HepG2 (cell line): ENCODE data around the gene BLVRB. TPM values are rescaled to one million over a fixed set of nuclear protein-coding genes. Genes with fewer than 3 reads are reported as not detected.

Source experiments
- ATF7-NPFF ChIP-seq: sonication (generic); formaldehyde crosslinking; IDR thresholded peaks from 2 replicates; pipeline ENCODE4 v1.8.1; 2023; ENCODE audit warnings: mild to moderate bottlenecking, low read depth, missing genetic modification reagents, moderate library complexity
- CENPX ChIP-seq: sonication (generic); formaldehyde crosslinking; IDR thresholded peaks from 2 replicates; pipeline ENCODE4 v1.9.0; 2021; ENCODE audit warnings: mild to moderate bottlenecking, missing genetic modification reagents, moderate library complexity
- DMTF1 ChIP-seq: sonication (generic); formaldehyde crosslinking; IDR thresholded peaks from 2 replicates; pipeline ENCODE4 v1.4.0; 2020; ENCODE audit warnings: mild to moderate bottlenecking, missing genetic modification reagents
- GMEB1 ChIP-seq: sonication (generic); formaldehyde crosslinking; IDR thresholded peaks from 2 replicates; pipeline ENCODE4 v1.5.1; 2020; ENCODE audit warnings: missing genetic modification reagents, mild to moderate bottlenecking, borderline replicate concordance
- HOXD1 ChIP-seq: sonication (generic); formaldehyde crosslinking; IDR thresholded peaks from 2 replicates; pipeline ENCODE4 v1.5.0; 2020; ENCODE audit warnings: missing genetic modification reagents
- KAT8 ChIP-seq: IDR thresholded peaks from 2 replicates; pipeline ENCODE4 v1.6.1; 2016; ENCODE audit warnings: missing genetic modification reagents, missing compliant biosample characterization
- KMT2B ChIP-seq: IDR thresholded peaks from 2 replicates; pipeline ENCODE4 v1.6.1; 2016; ENCODE audit warnings: missing genetic modification reagents, missing compliant biosample characterization
- PRDM15 ChIP-seq: sonication (generic); formaldehyde crosslinking; IDR thresholded peaks from 2 replicates; pipeline ENCODE4 v1.4.0; 2020; ENCODE audit warnings: missing genetic modification reagents
- SALL2 ChIP-seq: sonication (generic); formaldehyde crosslinking; IDR thresholded peaks from 2 replicates; pipeline ENCODE4 v1.8.1; 2023; ENCODE audit warnings: mild to moderate bottlenecking, missing genetic modification reagents, inconsistent platforms
- SKI ChIP-seq: fragments of 450-650 bp; IDR thresholded peaks from one replicate; pipeline ENCODE4 v1.6.1; 2018; ENCODE audit warnings: mild to moderate bottlenecking; ENCODE audit not compliant: partially characterized antibody
- SMC3 ChIP-seq: IDR thresholded peaks from 2 replicates; pipeline ENCODE4 v1.6.1; 2011; ENCODE audit warnings: low read length, improper control_type of control experiment
- SRF ChIP-seq: IDR thresholded peaks from 2 replicates; pipeline ENCODE4 v1.6.1; 2011; ENCODE audit warnings: mild to moderate bottlenecking, low read depth, low read length, moderate library complexity
- TFDP2 ChIP-seq: sonication (generic); formaldehyde crosslinking; IDR thresholded peaks from 2 replicates; pipeline ENCODE4 v1.4.0; 2020; ENCODE audit warnings: missing genetic modification reagents
- ZNF337 ChIP-seq: sonication (generic); formaldehyde crosslinking; IDR thresholded peaks from 2 replicates; pipeline ENCODE4 v1.5.1; 2020; ENCODE audit warnings: missing genetic modification reagents, low read depth, mild to moderate bottlenecking, borderline replicate concordance
- ZNF513 ChIP-seq: sonication (generic); formaldehyde crosslinking; conservative IDR thresholded peaks from 2 replicates; pipeline ENCODE4 v1.5.0; 2020; ENCODE audit warnings: missing genetic modification reagents
- ZNF790 ChIP-seq: sonication (generic); formaldehyde crosslinking; IDR thresholded peaks from 2 replicates; pipeline ENCODE4 v1.8.0; 2022; ENCODE audit warnings: missing genetic modification reagents, mild to moderate bottlenecking, borderline replicate concordance
- polyA plus RNA-seq, 8 experiments: library from polyadenylated mRNA; depleted of rRNA in 3 of 8; stranded (reverse) in 7 of 8; unstranded in 1 of 8; fragments of >200 nt; fragmentation: Illumina TruSeq in 4 of 8; extraction: Trizol in 4 of 8; gene quantifications; 2 replicates each; pipeline versions ENCODE4 v1.2.1 to v1.2.3, GENCODE V29; 2011 to 2016; ENCODE audit warnings: low read depth in 4 of 8, missing spikeins in 1 of 8, mixed read lengths in 1 of 8; ENCODE audit not compliant: insufficient read depth in 1 of 8
- total RNA-seq, 5 experiments: library from RNA; depleted of rRNA; stranded (reverse); fragments of >200 nt; fragmentation: Illumina TruSeq; extraction: Trizol; gene quantifications; 2 replicates each; pipeline ENCODE4 v1.2.3, GENCODE V29; 2016; ENCODE audit warnings: low read depth in 1 of 5

The BLVRB gene
- total and polyA plus RNA-seq, 2 of the 13 experiments (the other 11 are each of a cell fraction or from before 2014, with no cell fraction given), result 25.9 to 51.4 TPM

GRCh38 chr19:40420766-40421765 lies 44.5 kb downstream of the BLVRB start (continued):
- 0 out of 2 replicates have a peak, but pooled peaks have one; percentile 44 for TF ChIP-seq ZNF513 (CRISPR knock-in tag)
- peak; percentile 88 for TF ChIP-seq ATF7-NPFF (CRISPR knock-in tag)
- TF ChIP-seq CENPX (CRISPR knock-in tag), result no peak
- peak; percentile 63; the same call in 1 of the 2 replicates for TF ChIP-seq ZNF337
- peak; percentile 39; the same call in 1 of the 2 replicates for TF ChIP-seq TFDP2
- TF ChIP-seq HOXD1, result peak; percentile 73
- TF ChIP-seq ZNF790, result peak; percentile 76; the same call in 1 of the 2 replicates
- peak; percentile 83 for TF ChIP-seq KAT8 (CRISPR knock-in tag)
- TF ChIP-seq SMC3, result peak; percentile 30; the same call in 1 of the 2 replicates
- peak; percentile 84 for TF ChIP-seq SKI
- TF ChIP-seq GMEB1 (CRISPR knock-in tag), result peak; percentile 83
- no peak for TF ChIP-seq DMTF1 (CRISPR knock-in tag)
- peak; percentile 100 for TF ChIP-seq SRF
- TF ChIP-seq PRDM15 (CRISPR knock-in tag), result peak; percentile 58; the same call in 1 of the 2 replicates
- TF ChIP-seq KMT2B (CRISPR knock-in tag), result peak; percentile 84
- no peak; the same call in 1 of the 2 replicates for TF ChIP-seq SALL2 (CRISPR knock-in tag)
